ENCODE data around the gene SLC15A2.

Gene SLC15A2

DNA sequence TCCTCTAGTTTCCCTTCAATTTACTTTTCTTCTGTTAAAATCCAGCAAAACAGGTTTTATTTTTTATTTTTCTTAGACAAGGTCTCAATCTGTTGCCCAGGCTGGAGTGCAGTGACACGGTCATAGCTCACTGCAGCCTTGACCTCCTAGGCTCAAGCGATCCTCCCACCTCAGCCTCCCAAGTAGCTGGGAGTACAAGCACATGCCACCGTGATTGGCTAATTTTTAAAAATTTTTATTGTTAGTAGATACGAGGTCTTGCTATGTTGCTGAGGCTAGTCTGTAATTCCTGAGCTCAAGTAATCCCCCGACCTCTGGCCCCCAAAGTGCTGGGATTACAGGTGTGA lies 86.2 kb downstream of the SLC15A2 start:
- Mint-ChIP-seq H3K4me1 (ENCODE audit: low read depth) (peaks cover 2% of the 10 kb centered on the region), H3K27me3 (peaks cover 6% of the 10 kb centered on the region), H3K9me3 (peaks cover 19% of the 10 kb centered on the region), H3K4me3 (no peak overlapping the region), H3K27ac (no peak overlapping the region), H3K36me3 (ENCODE audit: low read depth) (no peaks in the 10 kb centered on the region)
- no peak for DNase-seq

- DNase-seq, result no peak
- no peaks in the 10 kb centered on the region for H3K36me3 Mint-ChIP-seq (ENCODE audit: low read depth)
- H3K9me3 Mint-ChIP-seq, result peaks cover 19% of the 10 kb centered on the region
- peaks cover 2% of the 10 kb centered on the region for H3K4me1 Mint-ChIP-seq (ENCODE audit: low read depth)
- no peak overlapping the region for H3K27ac Mint-ChIP-seq
- H3K27me3 Mint-ChIP-seq, result peaks cover 9% of the 10 kb centered on the region
- H3K4me3 Mint-ChIP-seq, result no peak overlapping the region
Observed at GRCh38 chr3:121981473-121981872, 87.3 kb downstream of the SLC15A2 start.

DNA sequence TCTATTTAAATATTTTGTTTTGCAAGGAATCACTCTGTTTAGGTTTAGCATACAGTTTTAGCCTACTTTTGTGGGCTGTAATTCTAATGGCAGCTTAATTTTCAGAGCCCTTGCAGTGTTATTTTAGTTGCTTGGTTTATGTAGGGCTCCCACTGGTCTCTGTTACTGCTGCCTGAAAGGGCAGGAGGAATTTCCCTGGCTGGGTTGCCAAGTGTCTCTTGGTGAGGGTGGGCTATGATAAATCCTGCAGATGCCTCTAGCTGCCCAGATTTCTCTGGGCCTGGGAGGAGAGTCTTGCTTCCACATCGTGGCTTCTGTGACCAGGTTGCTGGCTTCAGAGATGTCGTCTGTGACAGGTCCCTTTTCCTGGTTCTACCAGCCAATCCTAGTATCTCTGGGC lies 91.6 kb downstream of the SLC15A2 start:
- Mint-ChIP-seq H3K9me3 (peaks cover 19% of the 10 kb centered on the region), H3K27me3 (peaks cover 13% of the 10 kb centered on the region), H3K36me3 (ENCODE audit: low read depth) (no peaks in the 10 kb centered on the region), H3K27ac (no peak overlapping the region), H3K4me1 (ENCODE audit: low read depth) (peaks cover 12% of the 10 kb centered on the region), H3K4me3 (no peak overlapping the region)
- DNase-seq, result no peak

DNA sequence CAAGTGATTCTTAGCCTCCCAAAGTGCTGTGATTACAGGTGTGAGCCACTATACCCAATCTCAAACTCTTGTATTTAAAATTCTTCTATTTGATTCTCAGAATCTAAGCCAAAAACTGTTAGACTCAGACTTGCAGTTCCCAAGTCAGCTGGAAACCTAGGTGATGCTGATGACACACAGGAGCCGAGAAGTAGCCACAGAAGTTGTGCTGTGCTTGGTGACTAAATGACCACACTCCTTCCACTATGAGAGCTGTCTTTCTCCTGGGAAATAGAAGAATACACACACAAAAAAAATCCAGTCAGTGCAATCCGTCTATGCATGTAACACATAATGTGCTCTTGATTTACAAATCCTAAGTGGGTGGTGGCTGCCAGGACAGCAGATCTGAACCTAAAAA lies 93.9 kb downstream of the SLC15A2 start:
- Mint-ChIP-seq H3K4me1 (ENCODE audit: low read depth) (peaks cover 10% of the 10 kb centered on the region), H3K4me3 (no peak overlapping the region), H3K27ac (peak overlapping the region; percentile 27), H3K27me3 (peaks cover 10% of the 10 kb centered on the region), H3K9me3 (peaks cover 17% of the 10 kb centered on the region), H3K36me3 (ENCODE audit: low read depth) (no peaks in the 10 kb centered on the region)
- no peak for DNase-seq

DNA sequence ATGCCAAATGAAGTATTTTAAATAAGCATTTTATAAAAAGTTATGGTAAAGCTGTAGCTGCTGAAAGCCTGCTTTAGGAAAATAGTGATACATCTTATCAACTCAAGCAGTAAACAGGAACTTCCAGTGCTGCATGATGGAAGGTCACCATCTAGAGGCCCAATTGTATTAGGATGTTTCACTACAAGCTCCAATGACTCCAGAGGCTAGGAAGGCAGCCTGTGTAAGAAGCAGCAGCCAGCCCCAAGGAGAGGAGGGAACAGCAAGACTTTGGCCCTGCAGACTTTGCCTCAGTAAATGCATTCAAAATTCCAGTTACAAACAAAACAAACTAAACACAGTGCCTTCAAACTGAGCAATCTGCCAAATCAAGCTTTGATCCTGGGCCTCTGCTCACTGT lies 95.7 kb downstream of the SLC15A2 start:
- Mint-ChIP-seq H3K4me3 (no peak overlapping the region), H3K36me3 (ENCODE audit: low read depth) (no peaks in the 10 kb centered on the region), H3K27me3 (peaks cover 10% of the 10 kb centered on the region), H3K4me1 (ENCODE audit: low read depth) (peaks cover 10% of the 10 kb centered on the region), H3K9me3 (peaks cover 3% of the 10 kb centered on the region), H3K27ac (no peak overlapping the region)
- DNase-seq, result no peak

- Mint-ChIP-seq H3K9me3 (no peaks in the 10 kb centered on the region), H3K4me1 (ENCODE audit: low read depth) (peaks cover 25% of the 10 kb centered on the region), H3K27me3 (peaks cover 6% of the 10 kb centered on the region), H3K4me3 (no peak overlapping the region), H3K27ac (no peak overlapping the region), H3K36me3 (ENCODE audit: low read depth) (no peaks in the 10 kb centered on the region)
- DNase-seq, result no peak
Observed at GRCh38 chr3:121992601-121993560, 98.7 kb downstream of the SLC15A2 start.

Measured in activated T-cell treated with anti-CD3 and anti-CD28 coated beads, Interleukin-2, amount 50 U/mL, for 24 hours (primary cell).